ENCODE results near the gene DUSP23.

DUSP23 gene

GRCh38 chr1:159828176-159828575, 47.4 kb downstream of the DUSP23 start:
- no peak overlapping the region for H3K27ac ChIP-seq (ENCODE audit: low read depth, low read length)
- H2BK5ac ChIP-seq (ENCODE audit: low read depth, low read length, poor library complexity): no peak overlapping the region
- WGBS (ENCODE audit: extremely low coverage, insufficient coverage, insufficient read length): no CpG with 5 or more reads among the region's 3 CpGs
- H2AK5ac ChIP-seq (ENCODE audit: low read length): no peak overlapping the region
- no peak overlapping the region for H4K91ac ChIP-seq (ENCODE audit: low read depth, low read length)
- H3K27me3 ChIP-seq (ENCODE audit: insufficient read depth, low read length): no peaks in the 10 kb centered on the region
- peaks cover 18 to 26% of the 10 kb centered on the region in 2 experiments for H3K4me1 ChIP-seq (ENCODE audit: control insufficient read depth in 1 of 2, insufficient read depth in 2 of 2, low read length in 2 of 2)
- no peak for DNase-seq
- no peaks in the 10 kb centered on the region for H3K36me3 ChIP-seq (ENCODE audit: control insufficient read depth in 1 of 2, insufficient read depth in 2 of 2, low read length in 2 of 2)
- H2BK12ac ChIP-seq (ENCODE audit: low read length): no peak overlapping the region
- H3K4me3 ChIP-seq (ENCODE audit: low read depth, low read length): no peak overlapping the region
- no peak overlapping the region for H2AFZ ChIP-seq (ENCODE audit: insufficient read depth, low read length, poor library complexity)
- no peaks in the 10 kb centered on the region for H3K9me3 ChIP-seq (ENCODE audit: insufficient read depth, low read depth, low read length)
- H3K4ac ChIP-seq (ENCODE audit: low read depth, low read length): no peak overlapping the region
- no peak overlapping the region for H3K14ac ChIP-seq (ENCODE audit: low read length)
- H2BK120ac ChIP-seq (ENCODE audit: insufficient read depth, low read length, poor library complexity): no peak overlapping the region
- peaks cover 2% of the 10 kb centered on the region for H3K79me1 ChIP-seq (ENCODE audit: low read length)
- no peak overlapping the region for H3K4me2 ChIP-seq (ENCODE audit: low read length)
- H4K8ac ChIP-seq (ENCODE audit: low read depth, low read length): no peak overlapping the region
- no peak overlapping the region for H4K12ac ChIP-seq (ENCODE audit: low read depth, low read length)
- no peaks in the 10 kb centered on the region for H3K79me2 ChIP-seq (ENCODE audit: control insufficient read depth, insufficient read depth, low read length, poor library complexity)
- H3K23ac ChIP-seq (ENCODE audit: low read length): no peak overlapping the region
- H3K9ac ChIP-seq (ENCODE audit: low read length): no peak overlapping the region
- H3K18ac ChIP-seq (ENCODE audit: low read length): no peak overlapping the region

GRCh38 chr1:159828581-159829272, 48.0 kb downstream of the DUSP23 start:
- Histone ChIP-seq H3K27ac (ENCODE audit: low read depth, low read length) (no peak overlapping the region), H3K14ac (ENCODE audit: low read length) (no peak overlapping the region), H3K36me3 (ENCODE audit: control insufficient read depth in 1 of 2, insufficient read depth in 2 of 2, low read length in 2 of 2) (no peaks in the 10 kb centered on the region), H3K23ac (ENCODE audit: low read length) (no peak overlapping the region), H2BK12ac (ENCODE audit: low read length) (no peak overlapping the region), H4K91ac (ENCODE audit: low read depth, low read length) (no peak overlapping the region), H3K27me3 (ENCODE audit: insufficient read depth, low read length) (no peaks in the 10 kb centered on the region), H3K79me2 (ENCODE audit: control insufficient read depth, insufficient read depth, low read length, poor library complexity) (no peaks in the 10 kb centered on the region), H4K12ac (ENCODE audit: low read depth, low read length) (no peak overlapping the region), H3K4me2 (ENCODE audit: low read length) (no peak overlapping the region), H2AK5ac (ENCODE audit: low read length) (no peak overlapping the region), H3K9ac (ENCODE audit: low read length) (no peak overlapping the region), H2BK120ac (ENCODE audit: insufficient read depth, low read length, poor library complexity) (no peak overlapping the region), H3K9me3 (ENCODE audit: insufficient read depth, low read depth, low read length) (no peaks in the 10 kb centered on the region), H2BK5ac (ENCODE audit: low read depth, low read length, poor library complexity) (no peak overlapping the region), H3K4ac (ENCODE audit: low read depth, low read length) (no peak overlapping the region), H3K4me3 (ENCODE audit: low read depth, low read length) (no peak overlapping the region), H3K79me1 (ENCODE audit: low read length) (peaks cover 2% of the 10 kb centered on the region), H2AFZ (ENCODE audit: insufficient read depth, low read length, poor library complexity) (no peak overlapping the region), H4K8ac (ENCODE audit: low read depth, low read length) (no peak overlapping the region), H3K4me1 (ENCODE audit: control insufficient read depth in 1 of 2, insufficient read depth in 2 of 2, low read length in 2 of 2) (peaks cover 18 to 26% of the 10 kb centered on the region in 2 experiments), H3K18ac (ENCODE audit: low read length) (no peak overlapping the region)
- no peak for DNase-seq
- WGBS (ENCODE audit: extremely low coverage, insufficient coverage, insufficient read length): no CpG with 5 or more reads among the region's 11 CpGs

- H3K9me3 ChIP-seq (ENCODE audit: insufficient read depth, low read depth, low read length): no peaks in the 10 kb centered on the region
- H3K27ac ChIP-seq (ENCODE audit: low read depth, low read length): no peak overlapping the region
- H3K36me3 ChIP-seq (ENCODE audit: control insufficient read depth in 1 of 2, insufficient read depth in 2 of 2, low read length in 2 of 2): no peaks in the 10 kb centered on the region
- H3K4ac ChIP-seq (ENCODE audit: low read depth, low read length): no peak overlapping the region
- no peaks in the 10 kb centered on the region for H3K27me3 ChIP-seq (ENCODE audit: insufficient read depth, low read length)
- no peak overlapping the region for H2BK12ac ChIP-seq (ENCODE audit: low read length)
- no peak overlapping the region for H3K23ac ChIP-seq (ENCODE audit: low read length)
- H2AK5ac ChIP-seq (ENCODE audit: low read length): no peak overlapping the region
- H2AFZ ChIP-seq (ENCODE audit: insufficient read depth, low read length, poor library complexity): no peak overlapping the region
- H3K79me2 ChIP-seq (ENCODE audit: control insufficient read depth, insufficient read depth, low read length, poor library complexity): no peaks in the 10 kb centered on the region
- H3K14ac ChIP-seq (ENCODE audit: low read length): no peak overlapping the region
- no peak overlapping the region for H4K8ac ChIP-seq (ENCODE audit: low read depth, low read length)
- peaks cover 2% of the 10 kb centered on the region for H3K79me1 ChIP-seq (ENCODE audit: low read length)
- no CpG with 5 or more reads among the region's 3 CpGs for WGBS (ENCODE audit: extremely low coverage, insufficient coverage, insufficient read length)
- H2BK120ac ChIP-seq (ENCODE audit: insufficient read depth, low read length, poor library complexity): no peak overlapping the region
- H3K9ac ChIP-seq (ENCODE audit: low read length): no peak overlapping the region
- H3K18ac ChIP-seq (ENCODE audit: low read length): no peak overlapping the region
- no peak overlapping the region for H3K4me3 ChIP-seq (ENCODE audit: low read depth, low read length)
- no peak overlapping the region for H4K91ac ChIP-seq (ENCODE audit: low read depth, low read length)
- peaks cover 18 to 26% of the 10 kb centered on the region in 2 experiments for H3K4me1 ChIP-seq (ENCODE audit: control insufficient read depth in 1 of 2, insufficient read depth in 2 of 2, low read length in 2 of 2)
- peak; percentile 48 to 74 for DNase-seq
- H4K12ac ChIP-seq (ENCODE audit: low read depth, low read length): no peak overlapping the region
- no peak overlapping the region for H3K4me2 ChIP-seq (ENCODE audit: low read length)
- H2BK5ac ChIP-seq (ENCODE audit: low read depth, low read length, poor library complexity): no peak overlapping the region
Measured at GRCh38 chr1:159829273-159829634, 48.5 kb downstream of the DUSP23 start.

- Histone ChIP-seq H3K4me3 (ENCODE audit: low read depth, low read length) (no peak overlapping the region), H2BK12ac (ENCODE audit: low read length) (peak overlapping the region; percentile 32), H3K4me2 (ENCODE audit: low read length) (no peak overlapping the region), H3K27me3 (ENCODE audit: insufficient read depth, low read length) (no peaks in the 10 kb centered on the region), H3K9ac (ENCODE audit: low read length) (no peak overlapping the region), H3K9me3 (ENCODE audit: insufficient read depth, low read depth, low read length) (no peaks in the 10 kb centered on the region), H3K18ac (ENCODE audit: low read length) (no peak overlapping the region), H3K27ac (ENCODE audit: low read depth, low read length) (peak overlapping the region; percentile 3), H2AK5ac (ENCODE audit: low read length) (no peak overlapping the region), H3K36me3 (ENCODE audit: control insufficient read depth in 1 of 2, insufficient read depth in 2 of 2, low read length in 2 of 2) (no peaks in the 10 kb centered on the region), H2AFZ (ENCODE audit: insufficient read depth, low read length, poor library complexity) (no peak overlapping the region), H4K12ac (ENCODE audit: low read depth, low read length) (no peak overlapping the region), H3K4ac (ENCODE audit: low read depth, low read length) (no peak overlapping the region), H3K79me2 (ENCODE audit: control insufficient read depth, insufficient read depth, low read length, poor library complexity) (no peaks in the 10 kb centered on the region), H2BK5ac (ENCODE audit: low read depth, low read length, poor library complexity) (no peak overlapping the region), H4K8ac (ENCODE audit: low read depth, low read length) (no peak overlapping the region), H3K79me1 (ENCODE audit: low read length) (peaks cover 2% of the 10 kb centered on the region), H3K14ac (ENCODE audit: low read length) (no peak overlapping the region), H4K91ac (ENCODE audit: low read depth, low read length) (peak overlapping the region; percentile 64), H3K23ac (ENCODE audit: low read length) (no peak overlapping the region), H2BK120ac (ENCODE audit: insufficient read depth, low read length, poor library complexity) (no peak overlapping the region), H3K4me1 (ENCODE audit: control insufficient read depth in 1 of 2, insufficient read depth in 2 of 2, low read length in 2 of 2) (peaks cover 15 to 25% of the 10 kb centered on the region in 2 experiments)
- WGBS (ENCODE audit: extremely low coverage, insufficient coverage, insufficient read length): no CpG with 5 or more reads among the region's 18 CpGs
- DNase-seq: peak in 1 of 2 donors; percentile 56
Measured at GRCh38 chr1:159829822-159830465, 49.2 kb downstream of the DUSP23 start.
